ENCODE measurements around the gene ADD1. TPM values are rescaled to one million over a fixed set of nuclear protein-coding genes. Genes with fewer than 3 reads are reported as not detected.

ADD1 gene
- total RNA-seq, 1 donor from 2014 or later: 276 TPM

DNA sequence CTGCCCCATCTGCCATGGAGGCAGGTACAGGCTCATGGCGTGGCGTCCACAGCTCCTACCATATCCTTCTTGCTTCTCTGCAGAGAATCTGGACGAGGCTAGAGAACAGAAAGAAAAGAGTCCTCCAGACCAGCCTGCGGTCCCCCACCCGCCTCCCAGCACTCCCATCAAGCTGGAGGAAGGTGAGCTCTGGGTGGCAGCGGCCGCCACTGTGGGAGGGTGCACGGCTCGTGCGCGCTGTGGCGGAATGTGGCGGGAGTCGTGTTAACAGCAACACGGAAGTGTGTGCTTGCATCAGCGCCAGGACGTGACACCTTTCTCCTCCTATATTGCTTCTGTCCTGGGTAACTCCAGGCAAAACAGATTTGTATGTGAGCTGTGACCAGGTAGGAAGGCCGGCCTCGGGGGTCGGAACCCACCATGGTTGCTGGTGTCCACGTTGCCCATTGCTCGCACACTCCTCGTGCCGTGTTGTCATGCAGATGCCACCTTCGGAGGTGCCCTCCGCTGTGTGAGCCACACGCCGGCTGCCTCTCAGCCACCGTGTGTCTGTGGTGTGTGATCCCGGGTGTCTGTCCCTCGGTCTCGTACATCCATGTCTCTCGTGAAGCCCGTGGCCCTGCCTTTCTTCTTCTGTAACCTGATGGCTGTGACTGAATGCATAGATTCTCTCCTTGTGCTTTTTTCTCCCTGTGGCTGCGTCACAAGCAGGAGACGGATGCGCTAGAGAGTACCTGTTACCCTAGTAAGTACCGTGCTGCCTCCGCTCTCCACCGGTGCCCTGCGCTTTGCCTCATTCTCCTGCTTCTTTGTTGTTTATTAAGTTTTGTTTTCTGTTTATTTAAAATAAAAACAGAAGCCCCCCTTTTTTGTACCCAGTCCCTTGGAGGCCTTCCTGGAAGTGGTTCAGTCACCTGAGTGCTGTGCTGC lies 82.6 kb downstream of the ADD1 start:
- TF ChIP-seq, protein P1, sequence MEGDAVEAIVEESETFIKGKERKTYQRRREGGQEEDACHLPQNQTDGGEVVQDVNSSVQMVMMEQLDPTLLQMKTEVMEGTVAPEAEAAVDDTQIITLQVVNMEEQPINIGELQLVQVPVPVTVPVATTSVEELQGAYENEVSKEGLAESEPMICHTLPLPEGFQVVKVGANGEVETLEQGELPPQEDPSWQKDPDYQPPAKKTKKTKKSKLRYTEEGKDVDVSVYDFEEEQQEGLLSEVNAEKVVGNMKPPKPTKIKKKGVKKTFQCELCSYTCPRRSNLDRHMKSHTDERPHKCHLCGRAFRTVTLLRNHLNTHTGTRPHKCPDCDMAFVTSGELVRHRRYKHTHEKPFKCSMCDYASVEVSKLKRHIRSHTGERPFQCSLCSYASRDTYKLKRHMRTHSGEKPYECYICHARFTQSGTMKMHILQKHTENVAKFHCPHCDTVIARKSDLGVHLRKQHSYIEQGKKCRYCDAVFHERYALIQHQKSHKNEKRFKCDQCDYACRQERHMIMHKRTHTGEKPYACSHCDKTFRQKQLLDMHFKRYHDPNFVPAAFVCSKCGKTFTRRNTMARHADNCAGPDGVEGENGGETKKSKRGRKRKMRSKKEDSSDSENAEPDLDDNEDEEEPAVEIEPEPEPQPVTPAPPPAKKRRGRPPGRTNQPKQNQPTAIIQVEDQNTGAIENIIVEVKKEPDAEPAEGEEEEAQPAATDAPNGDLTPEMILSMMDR (IDR thresholded peaks at IDR 0.05; ENCODE audit: partially characterized antibody, unreplicated experiment): no peak
- no peak for DNase-seq
- H3K27ac Mint-ChIP-seq (ENCODE audit: unreplicated experiment): no peak overlapping the region

GRCh38 chr4:2927016-2927695 lies 83.5 kb downstream of the ADD1 start:
- peaks cover 4% of the 10 kb centered on the region for H3K27me3 Mint-ChIP-seq (ENCODE audit: unreplicated experiment)

More for the DNA sequence above, 82.6 kb downstream of the ADD1 start:
- H3K4me3 Mint-ChIP-seq (ENCODE audit: unreplicated experiment): no peak overlapping the region
- H3K27me3 Mint-ChIP-seq (ENCODE audit: unreplicated experiment): peaks cover 4% of the 10 kb centered on the region
- H3K4me1 Mint-ChIP-seq (ENCODE audit: low read depth, unreplicated experiment): peaks cover 18% of the 10 kb centered on the region
- H3K36me3 Mint-ChIP-seq (ENCODE audit: unreplicated experiment): peaks cover 7% of the 10 kb centered on the region
- peaks cover 14% of the 10 kb centered on the region for H3K9me3 Mint-ChIP-seq (ENCODE audit: unreplicated experiment)

DNA sequence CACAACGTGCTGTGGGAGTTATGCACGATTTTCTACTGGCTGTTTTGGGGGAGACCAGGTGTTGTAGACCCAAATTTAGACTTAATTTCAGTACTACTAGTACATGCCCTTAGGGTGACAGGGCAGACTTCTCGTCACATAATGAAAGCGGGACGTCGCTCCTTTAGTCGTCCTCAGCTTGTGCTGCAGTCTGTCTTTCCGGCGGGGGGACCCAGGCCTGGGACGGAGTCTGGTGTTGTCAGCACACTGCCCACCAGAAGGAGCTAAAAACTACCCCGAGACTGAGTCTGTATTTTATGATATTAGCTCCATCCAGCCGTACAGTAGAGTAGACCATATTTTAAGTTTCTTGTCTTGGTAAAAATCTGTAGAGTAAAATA lies 84.0 kb downstream of the ADD1 start:
- DNase-seq: no peak
- peak overlapping the region; percentile 10 for H3K27ac Mint-ChIP-seq (ENCODE audit: unreplicated experiment)
- TF ChIP-seq, protein P1 (IDR thresholded peaks at IDR 0.05; ENCODE audit: partially characterized antibody, unreplicated experiment): no peak
- peaks cover 15% of the 10 kb centered on the region for H3K4me1 Mint-ChIP-seq (ENCODE audit: low read depth, unreplicated experiment)
- H3K27me3 Mint-ChIP-seq (ENCODE audit: unreplicated experiment): peaks cover 4% of the 10 kb centered on the region
- no peaks in the 10 kb centered on the region for H3K36me3 Mint-ChIP-seq (ENCODE audit: unreplicated experiment)
- H3K4me3 Mint-ChIP-seq (ENCODE audit: unreplicated experiment): no peak overlapping the region
- peaks cover 12% of the 10 kb centered on the region for H3K9me3 Mint-ChIP-seq (ENCODE audit: unreplicated experiment)

More at GRCh38 chr4:2927016-2927695, 83.5 kb downstream of the ADD1 start:
- Mint-ChIP-seq H3K4me1 (ENCODE audit: low read depth, unreplicated experiment) (peaks cover 17% of the 10 kb centered on the region), H3K36me3 (ENCODE audit: unreplicated experiment) (no peaks in the 10 kb centered on the region), H3K4me3 (ENCODE audit: unreplicated experiment) (no peak overlapping the region), H3K27ac (ENCODE audit: unreplicated experiment) (peak overlapping the region; percentile 10), H3K9me3 (ENCODE audit: unreplicated experiment) (peaks cover 13% of the 10 kb centered on the region)
- no peak for DNase-seq
- TF ChIP-seq, protein P1 (IDR thresholded peaks at IDR 0.05; ENCODE audit: partially characterized antibody, unreplicated experiment): no peak

GRCh38 chr4:2928242-2929176 lies 84.9 kb downstream of the ADD1 start:
- Mint-ChIP-seq H3K9me3 (ENCODE audit: unreplicated experiment) (peaks cover 13% of the 10 kb centered on the region), H3K4me1 (ENCODE audit: low read depth, unreplicated experiment) (peaks cover 13% of the 10 kb centered on the region), H3K27me3 (ENCODE audit: unreplicated experiment) (peaks cover 4% of the 10 kb centered on the region), H3K4me3 (ENCODE audit: unreplicated experiment) (peak overlapping the region; percentile 65), H3K36me3 (ENCODE audit: unreplicated experiment) (no peaks in the 10 kb centered on the region), H3K27ac (ENCODE audit: unreplicated experiment) (peak overlapping the region; percentile 71)
- TF ChIP-seq, protein P1 (IDR thresholded peaks at IDR 0.05; ENCODE audit: partially characterized antibody, unreplicated experiment): no peak
- DNase-seq: no peak
